Keratinocyte (primary cell): Measurements from ENCODE around the gene CTXND1. TPM values are rescaled to one million over a fixed set of nuclear protein-coding genes. Genes with fewer than 3 reads are reported as not detected.
"Not testable (repeated sequence)": the region's sequence is repeated elsewhere in the genome, so short reads cannot be mapped to it uniquely, and the experiment has no call there.

ENCODE experiments used
- DNase-seq: peaks from one replicate; pipeline ENCODE4 v3.0.0-alpha.2; 2011; ENCODE audit warnings: low read depth, missing footprints, low spot score
- FAIRE-seq: peaks from 2 replicates; lab custom pipeline; 2011; peaks lifted over from hg19 to GRCh38; lab: Jason Lieb, UNC
- H2AFZ ChIP-seq: 2 replicates; pipeline ENCODE4 v1.6.0; 2012; ENCODE audit warnings: low read length, control low read depth, inconsistent platforms; ENCODE audit not compliant: control insufficient read depth
- H3K27ac ChIP-seq: 2 replicates; pipeline ENCODE4 v1.5.1; 2011; ENCODE audit warnings: low read length; ENCODE audit not compliant: control insufficient read depth, insufficient read depth
- H3K27me3 ChIP-seq: 3 replicates; pipeline ENCODE4 v1.6.0; 2011; ENCODE audit warnings: low read length; ENCODE audit not compliant: control insufficient read depth, insufficient read depth; ENCODE audit errors: extremely low read depth
- H3K36me3 ChIP-seq, 2 experiments: 2 replicates in 1 of 2; 3 replicates in 1 of 2; pipeline ENCODE4 v1.5.1; 2011; ENCODE audit warnings: low read length in 2 of 2, mild to moderate bottlenecking in 1 of 2; ENCODE audit not compliant: control insufficient read depth in 2 of 2, insufficient read depth in 2 of 2; ENCODE audit errors: extremely low read depth in 1 of 2
- H3K4me1 ChIP-seq: 3 replicates; pipeline ENCODE4 v1.5.1; 2011; ENCODE audit warnings: low read length; ENCODE audit not compliant: control insufficient read depth, insufficient read depth; ENCODE audit errors: extremely low read depth
- H3K4me2 ChIP-seq: 3 replicates; pipeline ENCODE4 v1.6.0; 2011; ENCODE audit warnings: low read depth, low read length; ENCODE audit not compliant: control insufficient read depth, insufficient read depth; ENCODE audit errors: extremely low read depth
- H3K4me3 ChIP-seq, 3 experiments: fragments of 200-600 bp in 1 of 3; sonication (generic) in 1 of 3; 2 replicates in 2 of 3; 3 replicates in 1 of 3; pipeline ENCODE4 v1.5.1; 2011 to 2016; ENCODE audit warnings: low read length in 3 of 3, mild to moderate bottlenecking in 3 of 3, control low read depth in 2 of 3, inconsistent platforms in 1 of 3, low read depth in 1 of 3, mixed read lengths in 1 of 3, mixed run types in 1 of 3, moderate library complexity in 1 of 3; ENCODE audit not compliant: control insufficient read depth in 2 of 3, insufficient read depth in 2 of 3; ENCODE audit errors: extremely low read depth in 1 of 3
- H3K79me2 ChIP-seq: 2 replicates; pipeline ENCODE4 v1.6.0; 2012; ENCODE audit warnings: low read length; ENCODE audit not compliant: control insufficient read depth, insufficient read depth
- H3K9ac ChIP-seq: 3 replicates; pipeline ENCODE4 v1.6.0; 2011; ENCODE audit warnings: low read length; ENCODE audit not compliant: control insufficient read depth, insufficient read depth; ENCODE audit errors: extremely low read depth
- H3K9me1 ChIP-seq: 3 replicates; pipeline ENCODE4 v1.6.0; 2011; ENCODE audit warnings: low read length; ENCODE audit not compliant: control insufficient read depth, insufficient read depth; ENCODE audit errors: extremely low read depth
- H3K9me3 ChIP-seq: 2 replicates; pipeline ENCODE4 v1.5.1; 2012; ENCODE audit warnings: low read depth, low read length; ENCODE audit not compliant: control insufficient read depth
- H4K20me1 ChIP-seq: 3 replicates; pipeline ENCODE4 v1.6.0; 2011; ENCODE audit warnings: low read length; ENCODE audit not compliant: control insufficient read depth, insufficient read depth; ENCODE audit errors: extremely low read depth
- EZH2 ChIP-seq: IDR thresholded peaks from one replicate; pipeline ENCODE4 v1.6.1; 2012; ENCODE audit warnings: inconsistent platforms, mild to moderate bottlenecking, low read length, moderate library complexity
- dilution Hi-C: fragments of 300-500 bp; cut with MboI; formaldehyde crosslinking; loops from one replicate; pipeline ENCODE4 v1.7.0; 2020; ENCODE audit warnings: low sequenced_read_pairs; ENCODE audit not compliant: extremely low pct_ligation_motif_present
- polyA minus RNA-seq, 3 experiments: library from RNA; depleted of rRNA, polyadenylated mRNA; stranded (reverse); fragments of >200 nt; gene quantifications; 1 replicate in 1 of 3; 2 replicates in 1 of 3; 3 replicates in 1 of 3; pipeline ENCODE4 v1.2.3, GENCODE V29; 2011
- polyA plus RNA-seq, 5 experiments: library from polyadenylated mRNA; depleted of rRNA in 3 of 5; stranded (reverse) in 3 of 5; stranded (forward) in 1 of 5; unstranded in 1 of 5; fragments of >200 nt; gene quantifications; 1 replicate in 1 of 5; 2 replicates in 3 of 5; 3 replicates in 1 of 5; pipeline versions ENCODE4 v1.2.1 to v1.2.3, GENCODE V29; 2011 to 2012; ENCODE audit warnings: missing spikeins in 2 of 5, low read depth in 1 of 5, low replicate concordance in 1 of 5
- TF ChIP-seq, protein P1 (sequence below), 3 experiments: IDR thresholded peaks in 1 of 3; conservative IDR thresholded peaks in 1 of 3; optimal IDR thresholded peaks in 1 of 3; 2 replicates in 2 of 3; 3 replicates in 1 of 3; pipeline versions ENCODE3 to v1.5.1; 2011; ENCODE audit warnings: low read length in 3 of 3, mild to moderate bottlenecking in 3 of 3, moderate library complexity in 2 of 3, control low read depth in 1 of 3, inconsistent platforms in 1 of 3; ENCODE audit not compliant: insufficient read depth in 2 of 3; ENCODE audit errors: extremely low read depth in 1 of 3

Gene CTXND1
- polyA plus RNA-seq (not detected in 3 replicates), polyA minus RNA-seq (not detected in 3 replicates)
- polyA plus RNA-seq (2011; ENCODE audit: low read depth), result not detected
- polyA plus RNA-seq (2011; cell fraction: cytosol; rRNA removed), result not detected in 2 replicates
- not detected in 2 replicates for polyA plus RNA-seq (2011; cell fraction: nucleus; rRNA removed)
- 0.06 TPM in 1 of 2 replicates, not detected in the other for polyA plus RNA-seq (2012; ENCODE audit: low replicate concordance)
- polyA minus RNA-seq (2011; cell fraction: cytosol; rRNA and poly(A)+ RNA removed), result not detected
- not detected in 2 replicates for polyA minus RNA-seq (2011; cell fraction: nucleus; rRNA and poly(A)+ RNA removed)

GRCh38 chr15:80252121-80252518 lies at the start of gene CTXND1:
Gene CTXND1 (minus strand): TSS chr15:80252213. CDS start chr15:80201949, 50,264 bp downstream.
- FAIRE-seq, result no peak
- peaks cover 40% of the 10 kb centered on the region for H3K27me3 ChIP-seq
- DNase-seq, result no peak
- no peaks in the 10 kb centered on the region for H3K9me1 ChIP-seq
- dilution Hi-C loops, result no loop called here
- H3K4me1 ChIP-seq, result no peaks in the 10 kb centered on the region
- no peaks in the 10 kb centered on the region for H3K79me2 ChIP-seq
- peak within 1 kb of the TSS; percentile 63 for H3K4me2 ChIP-seq
- no peak within 1 kb of the TSS for H2AFZ ChIP-seq
- no peak for TF ChIP-seq EZH2
- TF ChIP-seq, protein P1, sequence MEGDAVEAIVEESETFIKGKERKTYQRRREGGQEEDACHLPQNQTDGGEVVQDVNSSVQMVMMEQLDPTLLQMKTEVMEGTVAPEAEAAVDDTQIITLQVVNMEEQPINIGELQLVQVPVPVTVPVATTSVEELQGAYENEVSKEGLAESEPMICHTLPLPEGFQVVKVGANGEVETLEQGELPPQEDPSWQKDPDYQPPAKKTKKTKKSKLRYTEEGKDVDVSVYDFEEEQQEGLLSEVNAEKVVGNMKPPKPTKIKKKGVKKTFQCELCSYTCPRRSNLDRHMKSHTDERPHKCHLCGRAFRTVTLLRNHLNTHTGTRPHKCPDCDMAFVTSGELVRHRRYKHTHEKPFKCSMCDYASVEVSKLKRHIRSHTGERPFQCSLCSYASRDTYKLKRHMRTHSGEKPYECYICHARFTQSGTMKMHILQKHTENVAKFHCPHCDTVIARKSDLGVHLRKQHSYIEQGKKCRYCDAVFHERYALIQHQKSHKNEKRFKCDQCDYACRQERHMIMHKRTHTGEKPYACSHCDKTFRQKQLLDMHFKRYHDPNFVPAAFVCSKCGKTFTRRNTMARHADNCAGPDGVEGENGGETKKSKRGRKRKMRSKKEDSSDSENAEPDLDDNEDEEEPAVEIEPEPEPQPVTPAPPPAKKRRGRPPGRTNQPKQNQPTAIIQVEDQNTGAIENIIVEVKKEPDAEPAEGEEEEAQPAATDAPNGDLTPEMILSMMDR (optimal IDR thresholded peaks at IDR 0.05 in 1 of 3, IDR thresholded peaks at IDR 0.05 in 1 of 3, conservative IDR thresholded peaks at IDR 0.05 in 1 of 3; ENCODE audit: extremely low read depth in 1 of 3, insufficient read depth in 2 of 3, low read length in 3 of 3), result no peak
- peaks cover 3% of the 10 kb centered on the region for H4K20me1 ChIP-seq
- H3K27ac ChIP-seq, result no peak within 1 kb of the TSS
- H3K4me3 ChIP-seq, result peak within 1 kb of the TSS in 1 of 3 experiments; percentile 17
- no peaks in the 10 kb centered on the region for H3K9me3 ChIP-seq
- no peak within 1 kb of the TSS for H3K9ac ChIP-seq
- no peaks in the 10 kb centered on the region for H3K36me3 ChIP-seq

DNA sequence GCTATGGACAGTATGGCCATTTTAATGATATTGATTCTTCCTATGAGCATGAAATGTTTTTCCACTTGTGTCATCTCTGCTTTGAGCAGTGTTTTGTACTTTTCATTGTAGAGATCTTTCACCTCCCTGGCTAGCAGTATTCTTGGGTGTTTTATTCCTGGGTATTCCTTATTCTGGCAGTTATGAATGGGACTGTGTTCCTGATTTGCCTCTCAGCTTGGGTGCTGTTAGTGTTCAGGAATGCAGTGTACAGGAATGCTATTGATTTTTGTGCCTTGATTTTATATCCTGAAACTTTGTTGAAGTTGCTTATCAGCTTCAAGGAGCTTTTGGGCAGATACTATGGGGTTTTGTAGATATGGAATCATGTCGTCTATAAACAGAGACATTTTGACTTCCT lies 49.5 kb upstream of the CTXND1 start:
- no peak for FAIRE-seq
- H4K20me1 ChIP-seq, result no peaks in the 10 kb centered on the region

DNA sequence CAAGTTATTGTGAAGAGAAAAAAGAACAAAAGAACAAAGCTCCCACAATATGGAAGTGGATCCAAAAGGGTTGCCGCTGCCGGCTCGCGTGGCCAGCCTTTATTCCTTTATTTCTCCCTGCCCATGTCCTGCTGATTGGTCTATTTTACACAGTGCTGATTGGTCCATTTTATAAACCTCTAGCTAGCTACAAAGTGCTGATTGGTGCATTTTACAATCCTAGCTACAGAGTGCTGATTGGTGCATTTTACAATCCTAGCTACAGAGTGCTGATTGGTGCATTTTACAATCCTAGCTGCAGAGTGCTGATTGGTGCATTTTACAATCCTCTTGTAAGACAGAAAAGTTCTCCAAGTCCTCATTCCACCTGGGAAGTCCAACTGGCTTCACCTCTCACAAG lies 43.8 kb upstream of the CTXND1 start:
- H3K4me1 ChIP-seq, H3K4me3 ChIP-seq, H3K9me3 ChIP-seq, H2AFZ ChIP-seq, H3K9ac ChIP-seq, H3K9me1 ChIP-seq, H3K36me3 ChIP-seq, DNase-seq, FAIRE-seq, dilution Hi-C loops, H3K4me2 ChIP-seq, H3K79me2 ChIP-seq, H4K20me1 ChIP-seq, H3K27ac ChIP-seq, H3K27me3 ChIP-seq: not testable (repeated sequence)

More for the DNA sequence above, 49.5 kb upstream of the CTXND1 start:
- Histone ChIP-seq H3K9me3 (no peaks in the 10 kb centered on the region), H3K27ac (no peak overlapping the region), H3K79me2 (no peaks in the 10 kb centered on the region), H3K36me3 (no peaks in the 10 kb centered on the region), H2AFZ (no peak overlapping the region), H3K27me3 (no peaks in the 10 kb centered on the region), H3K9ac (no peak overlapping the region), H3K4me3 (no peak overlapping the region), H3K9me1 (no peaks in the 10 kb centered on the region), H3K4me2 (no peak overlapping the region), H3K4me1 (no peaks in the 10 kb centered on the region)
- TF ChIP-seq, protein P1 (optimal IDR thresholded peaks at IDR 0.05 in 1 of 3, IDR thresholded peaks at IDR 0.05 in 1 of 3, conservative IDR thresholded peaks at IDR 0.05 in 1 of 3; ENCODE audit: extremely low read depth in 1 of 3, insufficient read depth in 2 of 3, low read length in 3 of 3), result no peak
- TF ChIP-seq EZH2, result no peak
- DNase-seq, result no peak
- dilution Hi-C loops, result no loop called here
